K562 (cell line): ENCODE results near the gene ABCF3. TPM values are rescaled to one million over a fixed set of nuclear protein-coding genes. Genes with fewer than 3 reads are reported as not detected.

Experiments used
- ATAC-seq: fragments of 200-7000 bp; cut with Tn5 transposase; 3 replicates; pipeline ENCODE4 v1.9.1; 2020; ENCODE audit warnings: moderate library complexity
- BruUV-seq: library from RNA; stranded (reverse); fragments of 400-500 nt; replicated peaks from 2 replicates; lab custom pipeline; 2021; lab: Mats Ljungman, UMichigan
- CTCF ChIA-PET: fragments of 300-600 bp; formaldehyde crosslinking; extraction: SDS; loops from one replicate; lab custom pipeline; 2021; ENCODE audit warnings: low intra/inter-chr PET ratio; lab: Yijun Ruan, JAX
- POLR2A ChIA-PET: fragments of 300-600, 350-650 bp; sonication (Branson Sonifier 250); formaldehyde crosslinking; extraction: SDS; loops from one replicate; lab custom pipeline; 2021; ENCODE audit warnings: antibody characterized with exemption, inconsistent platforms; lab: Yijun Ruan, JAX
- DNase-seq, 4 experiments: peaks; one replicate each; pipeline versions ENCODE4 v3.0.0 to v3.0.0-alpha.2; 2011 to 2018; ENCODE audit warnings: low spot score in 3 of 4, mixed read lengths in 3 of 4; ENCODE audit errors: extremely low read depth in 1 of 4
- FAIRE-seq: peaks from 2 replicates; lab custom pipeline; 2011; peaks lifted over from hg19 to GRCh38; lab: Jason Lieb, UNC
- H2AFZ ChIP-seq: 2 replicates; pipeline ENCODE4 v1.6.0; 2011; ENCODE audit warnings: low read depth, low read length, control low read depth, inconsistent platforms
- H3K27ac ChIP-seq: fragments of 200-600 bp; 3 replicates; pipeline ENCODE4 v1.8.0; 2011; ENCODE audit warnings: low read depth, mild to moderate bottlenecking, control low read depth, inconsistent platforms, low read length, moderate library complexity, mixed read lengths; ENCODE audit errors: extremely low read depth
- H3K27me3 ChIP-seq, 2 experiments: fragments of 300-600 bp in 1 of 2; 2 replicates in 1 of 2; 3 replicates in 1 of 2; pipeline versions ENCODE4 v1.6.0 to v1.8.0; 2011; ENCODE audit warnings: inconsistent platforms in 2 of 2, low read length in 2 of 2, mild to moderate bottlenecking in 1 of 2, mixed read lengths in 1 of 2, moderate library complexity in 1 of 2; ENCODE audit not compliant: control insufficient read depth in 2 of 2, insufficient read depth in 2 of 2
- H3K36me3 ChIP-seq: fragments of 300-600 bp; 3 replicates; pipeline ENCODE4 v1.8.0; 2011; ENCODE audit warnings: mild to moderate bottlenecking, low read length, inconsistent platforms; ENCODE audit not compliant: control insufficient read depth, insufficient read depth
- H3K4me1 ChIP-seq, 2 experiments: fragments of 200-600 bp in 1 of 2; replicated peaks in 1 of 2; 2 replicates in 1 of 2; 3 replicates in 1 of 2; pipeline versions ENCODE4 v1.5.1 to v1.8.0; 2011; ENCODE audit warnings: inconsistent platforms in 2 of 2, low read length in 2 of 2, mild to moderate bottlenecking in 1 of 2, mixed read lengths in 1 of 2, moderate library complexity in 1 of 2; ENCODE audit not compliant: control insufficient read depth in 2 of 2, insufficient read depth in 2 of 2
- H3K4me2 ChIP-seq: 2 replicates; pipeline ENCODE4 v1.6.1; 2011; ENCODE audit warnings: low read length, control low read depth, inconsistent platforms, mixed read lengths; ENCODE audit not compliant: insufficient read depth
- H3K4me3 ChIP-seq: fragments of 200-600 bp; sonication (generic), shearing (Covaris generic); 2 replicates; pipeline ENCODE4 v1.5.1; 2016; ENCODE audit warnings: control low read depth, inconsistent platforms
- H3K79me2 ChIP-seq: fragments of 200-600 bp; 3 replicates; pipeline ENCODE4 v1.8.0; 2011; ENCODE audit warnings: low read length, inconsistent platforms; ENCODE audit not compliant: control insufficient read depth, insufficient read depth
- H3K9ac ChIP-seq, 2 experiments: 2 replicates each; pipeline versions ENCODE4 v1.6.0 to v1.6.1; 2011; ENCODE audit warnings: low read depth in 2 of 2, low read length in 2 of 2, control low read depth in 1 of 2, inconsistent platforms in 1 of 2, mild to moderate bottlenecking in 1 of 2, mixed read lengths in 1 of 2; ENCODE audit not compliant: insufficient read depth in 1 of 2
- H3K9me1 ChIP-seq: one replicate; pipeline ENCODE4 v1.6.0; 2011; ENCODE audit warnings: inconsistent platforms, mild to moderate bottlenecking, low read length, moderate library complexity; ENCODE audit not compliant: control insufficient read depth, insufficient read depth
- H3K9me3 ChIP-seq: replicated peaks from 2 replicates; pipeline ENCODE4 v1.5.1; 2011; ENCODE audit warnings: low read depth, low read length, inconsistent platforms; ENCODE audit not compliant: control insufficient read depth, insufficient read depth
- H4K20me1 ChIP-seq: replicated peaks from 2 replicates; pipeline ENCODE4 v1.6.1; 2011; ENCODE audit warnings: low read length, inconsistent platforms, mixed read lengths; ENCODE audit not compliant: control insufficient read depth, insufficient read depth
- CHD1 ChIP-seq: fragments of 200-600 bp; sonication (generic); IDR thresholded peaks from one replicate; pipeline ENCODE4 v1.6.1; 2012; ENCODE audit warnings: mild to moderate bottlenecking, moderate library complexity, low read length, inconsistent platforms
- HDAC1 ChIP-seq, 2 experiments: fragments of 450-650 bp; IDR thresholded peaks; 2 replicates each; pipeline ENCODE4 v1.6.1; 2016 to 2017; ENCODE audit warnings: inconsistent platforms in 1 of 2, mild to moderate bottlenecking in 1 of 2, moderate library complexity in 1 of 2
- PRPF4 ChIP-seq: fragments of 200-400 bp; formaldehyde crosslinking; IDR thresholded peaks from one replicate; pipeline ENCODE4 v1.6.1; 2017; ENCODE audit warnings: low read length, low read depth, mild to moderate bottlenecking; ENCODE audit not compliant: insufficient read depth, poor library complexity, severe bottlenecking
- SMARCA4 ChIP-seq: fragments of 450-650 bp; IDR thresholded peaks from 2 replicates; pipeline ENCODE4 v1.6.1; 2016
- TEAD4 ChIP-seq, 2 experiments: sonication (generic) in 1 of 2; formaldehyde crosslinking in 1 of 2; IDR thresholded peaks; 2 replicates each; pipeline versions ENCODE4 v1.6.1 to v1.8.0; 2012 to 2022; ENCODE audit warnings: borderline replicate concordance in 1 of 2, inconsistent platforms in 1 of 2, low read length in 1 of 2, mild to moderate bottlenecking in 1 of 2, missing genetic modification reagents in 1 of 2
- TFAM ChIP-seq: fragments of 250-450 bp; sonication (Bioruptor Pico); conservative IDR thresholded peaks from 2 replicates; pipeline ENCODE4 v1.5.0; 2021; ENCODE audit warnings: mild to moderate bottlenecking, moderate library complexity
- THRA ChIP-seq: fragments of 450-650 bp; IDR thresholded peaks from 2 replicates; pipeline ENCODE4 v1.6.1; 2017; ENCODE audit warnings: mild to moderate bottlenecking, moderate library complexity
- ZNF175 ChIP-seq: fragments of 200-800 bp; sonication (Bioruptor generic); IDR thresholded peaks from 2 replicates; pipeline ENCODE4 v1.6.1; 2016; ENCODE audit warnings: low read depth, mild to moderate bottlenecking, missing genetic modification characterization, missing compliant biosample characterization
- WGBS: fragments of 100-300 bp; shearing (Covaris generic); methylation state at CpG from one replicate; pipeline ENCODE4 v1.1.6; 2016; ENCODE audit warnings: low coverage, mixed read lengths; ENCODE audit not compliant: insufficient coverage; ENCODE audit errors: missing lambda C conversion rate; 5-methylcytosine and 5-hydroxymethylcytosine counted together
- in situ Hi-C: fragments of 300-500 bp; cut with MboI; formaldehyde crosslinking; loops from 4 replicates; pipeline ENCODE4 v1.15.0; 2018; ENCODE audit warnings: inconsistent platforms, mixed read lengths
- intact Hi-C: fragments of 100-400 bp; cut with micrococcal nuclease; formaldehyde crosslinking; loops from 2 replicates; pipeline ENCODE4 v1.14.2; 2022
- polyA plus RNA-seq, 8 experiments: library from polyadenylated mRNA; depleted of rRNA in 4 of 8; stranded (reverse) in 5 of 8; unstranded in 3 of 8; fragments of >200 nt; fragmentation: Nextera tagmentation in 2 of 8; fragmentation: Illumina TruSeq in 1 of 8; extraction: Ambion mirVana in 2 of 8; extraction: Trizol in 1 of 8; gene quantifications; 2 replicates each; pipeline versions ENCODE4 v1.2.1 to v1.2.3, GENCODE V29; 2011 to 2014; ENCODE audit warnings: inconsistent platforms in 1 of 8, missing spikeins in 1 of 8
- total RNA-seq, 7 experiments: library from RNA; depleted of rRNA in 6 of 7; stranded (reverse); fragments of >200 nt in 6 of 7; fragmentation: Illumina TruSeq in 2 of 7; extraction: Trizol in 2 of 7; gene quantifications; 2 replicates each; pipeline versions ENCODE4 v1.2.1 to v1.2.3, GENCODE V29; 2011 to 2021; ENCODE audit warnings: low replicate concordance in 1 of 7
- TF ChIP-seq, protein P1 (sequence below), 2 experiments: fragments of 450-650 bp; conservative IDR thresholded peaks; 2 replicates each; pipeline ENCODE4 v1.6.1; 2017; ENCODE audit warnings: mild to moderate bottlenecking in 2 of 2, moderate library complexity in 2 of 2
- TF ChIP-seq, protein P2 (sequence below): fragments of 250-450 bp; sonication (Bioruptor Pico); IDR thresholded peaks from 2 replicates; pipeline ENCODE4 v1.5.0; 2020; ENCODE audit warnings: mild to moderate bottlenecking, borderline replicate concordance
- TF ChIP-seq, protein P3 (sequence below): fragments of 450-650 bp; formaldehyde crosslinking; IDR thresholded peaks from 2 replicates; pipeline ENCODE4 v1.4.0; 2020; ENCODE audit warnings: mild to moderate bottlenecking, moderate library complexity
- TF ChIP-seq, protein P4 (sequence below), 2 experiments: fragments of 450-650 bp in 1 of 2; sonication (generic) in 1 of 2; formaldehyde crosslinking in 1 of 2; IDR thresholded peaks in 1 of 2; conservative IDR thresholded peaks in 1 of 2; 2 replicates each; pipeline versions ENCODE4 v1.6.1 to v1.8.1; 2016 to 2023; ENCODE audit warnings: mild to moderate bottlenecking in 2 of 2, moderate library complexity in 2 of 2, inconsistent platforms in 1 of 2, missing genetic modification reagents in 1 of 2

The ABCF3 gene
- total and polyA plus RNA-seq, 9 of the 15 experiments (the other 6 are each of a cell fraction or from before 2014, with no cell fraction given) = 6.7 to 77.9 (median 45.1) TPM

- FAIRE-seq = peak; percentile 65
- intact Hi-C loops = loop anchor here (5.0 kb wide), 2 partner anchors 34 to 126 kb away; partner anchors contain the start of genes EIF2B5 and PSMD2
- peak overlapping the region; percentile 56; the same call in 2 of the 3 replicates for H3K27ac ChIP-seq
- H3K9me3 ChIP-seq = no peaks in the 10 kb centered on the region
- no peak overlapping the region for H2AFZ ChIP-seq
- ChIA-PET POLR2A (interaction anchor here (1.1 to 3.6 kb wide), 4 partner anchors 13 to 27 kb away, joined by 5 to 27 read pairs (median 6); partner anchors contain the start of genes ABCF3 and DVL3), CTCF (no interaction called here)
- 25% methylated on average over 8 of the region's 9 CpGs for WGBS
- H3K9me1 ChIP-seq = no peaks in the 10 kb centered on the region
- H3K36me3 ChIP-seq = peaks cover 68% of the 10 kb centered on the region
- peak; percentile 71 to 84 (median 79) for DNase-seq
- peaks cover 21% of the 10 kb centered on the region for H3K79me2 ChIP-seq
- BruUV-seq = no TSS peak
- no peak overlapping the region for H3K4me3 ChIP-seq
- peak; percentile 3; the same call in 2 of the 3 replicates for ATAC-seq
- peak overlapping the region; percentile 16 to 65; a peak in 3 of 4 replicates for H3K9ac ChIP-seq
- in situ Hi-C loops = no loop called here
- peak overlapping the region; percentile 10; the same call in 1 of the 2 replicates for H3K4me2 ChIP-seq
- 0 out of 2 replicates have a peak, but pooled peaks cover under 1% of the 10 kb centered on the region for H4K20me1 ChIP-seq
- no peaks in the 10 kb centered on the region for H3K27me3 ChIP-seq
- H3K4me1 ChIP-seq = peaks cover 31 to 32% of the 10 kb centered on the region in 2 experiments; a peak in 4 of 5 replicates
- TF ChIP-seq ZNF175 (no peak), SMARCA4 (0 out of 2 replicates have a peak, but pooled peaks have one; percentile 22), THRA (no peak), PRPF4 (no peak), TFAM (no peak), HDAC1 (IDR thresholded peaks at IDR 0.05) (peak in 1 of 2 experiments; percentile 40; a peak in 1 of 4 replicates), TEAD4 (IDR thresholded peaks at IDR 0.05; ENCODE audit: low read length) (peak; percentile 19; the same call in 1 of the 2 replicates), TEAD4 (CRISPR knock-in tag; IDR thresholded peaks at IDR 0.05; ENCODE audit: borderline replicate concordance) (no peak), CHD1 (no peak)
- TF ChIP-seq, protein P1, sequence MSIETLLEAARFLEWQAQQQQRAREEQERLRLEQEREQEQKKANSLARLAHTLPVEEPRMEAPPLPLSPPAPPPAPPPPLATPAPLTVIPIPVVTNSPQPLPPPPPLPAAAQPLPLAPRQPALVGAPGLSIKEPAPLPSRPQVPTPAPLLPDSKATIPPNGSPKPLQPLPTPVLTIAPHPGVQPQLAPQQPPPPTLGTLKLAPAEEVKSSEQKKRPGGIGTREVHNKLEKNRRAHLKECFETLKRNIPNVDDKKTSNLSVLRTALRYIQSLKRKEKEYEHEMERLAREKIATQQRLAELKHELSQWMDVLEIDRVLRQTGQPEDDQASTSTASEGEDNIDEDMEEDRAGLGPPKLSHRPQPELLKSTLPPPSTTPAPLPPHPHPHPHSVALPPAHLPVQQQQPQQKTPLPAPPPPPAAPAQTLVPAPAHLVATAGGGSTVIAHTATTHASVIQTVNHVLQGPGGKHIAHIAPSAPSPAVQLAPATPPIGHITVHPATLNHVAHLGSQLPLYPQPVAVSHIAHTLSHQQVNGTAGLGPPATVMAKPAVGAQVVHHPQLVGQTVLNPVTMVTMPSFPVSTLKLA (conservative IDR thresholded peaks at IDR 0.05) = peak; percentile 69 to 82; a peak in 3 of 4 replicates
- TF ChIP-seq, protein P2, sequence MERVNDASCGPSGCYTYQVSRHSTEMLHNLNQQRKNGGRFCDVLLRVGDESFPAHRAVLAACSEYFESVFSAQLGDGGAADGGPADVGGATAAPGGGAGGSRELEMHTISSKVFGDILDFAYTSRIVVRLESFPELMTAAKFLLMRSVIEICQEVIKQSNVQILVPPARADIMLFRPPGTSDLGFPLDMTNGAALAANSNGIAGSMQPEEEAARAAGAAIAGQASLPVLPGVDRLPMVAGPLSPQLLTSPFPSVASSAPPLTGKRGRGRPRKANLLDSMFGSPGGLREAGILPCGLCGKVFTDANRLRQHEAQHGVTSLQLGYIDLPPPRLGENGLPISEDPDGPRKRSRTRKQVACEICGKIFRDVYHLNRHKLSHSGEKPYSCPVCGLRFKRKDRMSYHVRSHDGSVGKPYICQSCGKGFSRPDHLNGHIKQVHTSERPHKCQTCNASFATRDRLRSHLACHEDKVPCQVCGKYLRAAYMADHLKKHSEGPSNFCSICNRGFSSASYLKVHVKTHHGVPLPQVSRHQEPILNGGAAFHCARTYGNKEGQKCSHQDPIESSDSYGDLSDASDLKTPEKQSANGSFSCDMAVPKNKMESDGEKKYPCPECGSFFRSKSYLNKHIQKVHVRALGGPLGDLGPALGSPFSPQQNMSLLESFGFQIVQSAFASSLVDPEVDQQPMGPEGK (CRISPR knock-in tag) = no peak
- TF ChIP-seq, protein P3, sequence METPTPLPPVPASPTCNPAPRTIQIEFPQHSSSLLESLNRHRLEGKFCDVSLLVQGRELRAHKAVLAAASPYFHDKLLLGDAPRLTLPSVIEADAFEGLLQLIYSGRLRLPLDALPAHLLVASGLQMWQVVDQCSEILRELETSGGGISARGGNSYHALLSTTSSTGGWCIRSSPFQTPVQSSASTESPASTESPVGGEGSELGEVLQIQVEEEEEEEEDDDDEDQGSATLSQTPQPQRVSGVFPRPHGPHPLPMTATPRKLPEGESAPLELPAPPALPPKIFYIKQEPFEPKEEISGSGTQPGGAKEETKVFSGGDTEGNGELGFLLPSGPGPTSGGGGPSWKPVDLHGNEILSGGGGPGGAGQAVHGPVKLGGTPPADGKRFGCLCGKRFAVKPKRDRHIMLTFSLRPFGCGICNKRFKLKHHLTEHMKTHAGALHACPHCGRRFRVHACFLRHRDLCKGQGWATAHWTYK (CRISPR knock-in tag) = no peak
- TF ChIP-seq, protein P4, sequence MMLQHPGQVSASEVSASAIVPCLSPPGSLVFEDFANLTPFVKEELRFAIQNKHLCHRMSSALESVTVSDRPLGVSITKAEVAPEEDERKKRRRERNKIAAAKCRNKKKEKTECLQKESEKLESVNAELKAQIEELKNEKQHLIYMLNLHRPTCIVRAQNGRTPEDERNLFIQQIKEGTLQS (IDR thresholded peaks at IDR 0.05) = peak; percentile 61
- TF ChIP-seq, protein P4 (CRISPR knock-in tag; conservative IDR thresholded peaks at IDR 0.05) = no peak
Observed at GRCh38 chr3:184171562-184171961, 14.4 kb upstream of the ABCF3 start.
